Calu3 (cell line): ENCODE measurements around the gene ZP1. TPM values are rescaled to one million over a fixed set of nuclear protein-coding genes. Genes with fewer than 3 reads are reported as not detected.
A peak's percentile ranks its signal among the peaks of the same experiment; 100 is the strongest.

ENCODE experiments used
- BruUV-seq: library from RNA; stranded (reverse); fragments of 400-500 nt; replicated peaks from 2 replicates; lab custom pipeline; 2021; lab: Mats Ljungman, UMichigan
- CTCF ChIA-PET: fragments of 300-600 bp; sonication (Branson Sonifier 250); formaldehyde crosslinking; loops from one replicate; lab custom pipeline; 2022; ENCODE audit warnings: antibody characterized with exemption; lab: Charles Lee
- DNase-seq: peaks from one replicate; pipeline ENCODE4 v3.0.0; 2022
- H3K27ac Mint-ChIP-seq: one replicate; pipeline ENCODE4 v1.8.0; 2022; ENCODE audit warnings: mixed read lengths; ENCODE audit not compliant: unreplicated experiment
- H3K27me3 Mint-ChIP-seq: one replicate; pipeline ENCODE4 v1.8.0; 2022; ENCODE audit warnings: mixed read lengths; ENCODE audit not compliant: unreplicated experiment
- H3K36me3 Mint-ChIP-seq: one replicate; pipeline ENCODE4 v1.8.0; 2022; ENCODE audit warnings: mild to moderate bottlenecking, moderate library complexity, mixed read lengths; ENCODE audit not compliant: insufficient read depth, unreplicated experiment
- H3K4me1 Mint-ChIP-seq: one replicate; pipeline ENCODE4 v1.8.0; 2022; ENCODE audit warnings: mild to moderate bottlenecking, low read depth, mixed read lengths; ENCODE audit not compliant: unreplicated experiment
- H3K4me3 Mint-ChIP-seq: one replicate; pipeline ENCODE4 v1.8.0; 2022; ENCODE audit warnings: mild to moderate bottlenecking, low read depth, moderate library complexity, mixed read lengths; ENCODE audit not compliant: unreplicated experiment
- H3K9me3 Mint-ChIP-seq: one replicate; pipeline ENCODE4 v1.8.0; 2022; ENCODE audit warnings: low read depth, mixed read lengths; ENCODE audit not compliant: unreplicated experiment
- CTCF ChIP-seq: fragments of 200-600 bp; IDR thresholded peaks from one replicate; pipeline ENCODE4 v1.8.0; 2022; ENCODE audit warnings: antibody characterized with exemption; ENCODE audit not compliant: unreplicated experiment
- intact Hi-C: fragments of 100-400 bp; cut with micrococcal nuclease; formaldehyde crosslinking; loops from one replicate; pipeline ENCODE4 v1.10.0; 2022; ENCODE audit not compliant: unreplicated experiment
- total RNA-seq: library from RNA; stranded (reverse); gene quantifications from 2 replicates; pipeline ENCODE4 v1.2.3, GENCODE V29; 2022

The ZP1 gene
- total RNA-seq, 1 experiment from 2014 or later, result not detected

GRCh38 chr11:60895687-60896086, 28.3 kb downstream of the ZP1 start:
- BruUV-seq, result no TSS peak
- no peak for TF ChIP-seq CTCF
- Mint-ChIP-seq H3K36me3 (peaks cover 31% of the 10 kb centered on the region), H3K9me3 (no peaks in the 10 kb centered on the region), H3K27me3 (no peaks in the 10 kb centered on the region), H3K4me3 (no peak overlapping the region), H3K4me1 (no peaks in the 10 kb centered on the region), H3K27ac (no peak overlapping the region)
- intact Hi-C loops, result no loop called here
- CTCF ChIA-PET, result no interaction called here
- no peak for DNase-seq

- BruUV-seq, result no TSS peak
- H3K4me1 Mint-ChIP-seq, result no peaks in the 10 kb centered on the region
- TF ChIP-seq CTCF, result no peak
- no peak for DNase-seq
- no peak overlapping the region for H3K27ac Mint-ChIP-seq
- H3K27me3 Mint-ChIP-seq, result no peaks in the 10 kb centered on the region
- H3K9me3 Mint-ChIP-seq, result no peaks in the 10 kb centered on the region
- H3K36me3 Mint-ChIP-seq, result peaks cover 35% of the 10 kb centered on the region
- H3K4me3 Mint-ChIP-seq, result no peak overlapping the region
- intact Hi-C loops, result no loop called here
- CTCF ChIA-PET, result no interaction called here
Measured at GRCh38 chr11:60897496-60897895, 30.2 kb downstream of the ZP1 start.

- peak; percentile 72 for TF ChIP-seq CTCF
- BruUV-seq, result no TSS peak
- peak; percentile 58 for DNase-seq
- no peaks in the 10 kb centered on the region for H3K27me3 Mint-ChIP-seq
- no peak overlapping the region for H3K27ac Mint-ChIP-seq
- no peaks in the 10 kb centered on the region for H3K9me3 Mint-ChIP-seq
- H3K4me1 Mint-ChIP-seq, result peaks cover 9% of the 10 kb centered on the region
- H3K4me3 Mint-ChIP-seq, result no peak overlapping the region
- intact Hi-C loops, result loop anchor here (1.0 to 2.0 kb wide), 2 partner anchors 68 to 124 kb away; no protein-coding TSS in a partner anchor
- peaks cover 35% of the 10 kb centered on the region for H3K36me3 Mint-ChIP-seq
- CTCF ChIA-PET, result interaction anchor here (0.6 to 1.4 kb wide), 10 partner anchors 8 to 123 kb away, joined by 3 to 14 read pairs (median 3); no protein-coding TSS in a partner anchor
Measured at GRCh38 chr11:60899046-60899936, 31.9 kb downstream of the ZP1 start.

- no peak for TF ChIP-seq CTCF
- DNase-seq, result no peak
- H3K36me3 Mint-ChIP-seq, result peaks cover 38% of the 10 kb centered on the region
- H3K4me1 Mint-ChIP-seq, result peaks cover 13% of the 10 kb centered on the region
- no peak overlapping the region for H3K4me3 Mint-ChIP-seq
- intact Hi-C loops, result loop anchor here (1.0 to 2.0 kb wide), 2 partner anchors 69 to 125 kb away; no protein-coding TSS in a partner anchor
- H3K27ac Mint-ChIP-seq, result no peak overlapping the region
- no peaks in the 10 kb centered on the region for H3K9me3 Mint-ChIP-seq
- CTCF ChIA-PET, result interaction anchor here (0.6 to 1.4 kb wide), 10 partner anchors 8 to 124 kb away, joined by 3 to 14 read pairs (median 3); no protein-coding TSS in a partner anchor
- no TSS peak for BruUV-seq
- H3K27me3 Mint-ChIP-seq, result no peaks in the 10 kb centered on the region
Measured at GRCh38 chr11:60899977-60900376, 32.6 kb downstream of the ZP1 start.
